ENCODE results near the gene AUTS2.

The AUTS2 gene

GRCh38 chr7:70554646-70555045 lies 956.4 kb downstream of the AUTS2 start:
- Histone ChIP-seq H3K9ac (ENCODE audit: low read length) (no peak overlapping the region), H3K27ac (ENCODE audit: low read depth, low read length, poor library complexity, severe bottlenecking) (no peak overlapping the region), H3F3A (ENCODE audit: insufficient read depth, low read length) (no peaks in the 10 kb centered on the region), H2AFZ (ENCODE audit: low read length) (no peak overlapping the region), H3K4me1 (ENCODE audit: insufficient read depth, low read length, severe bottlenecking) (peaks cover 14% of the 10 kb centered on the region), H3K4me3 (ENCODE audit: low read depth, low read length, poor library complexity, severe bottlenecking) (no peak overlapping the region), H3K4me2 (ENCODE audit: low read length) (no peak overlapping the region), H3K79me2 (ENCODE audit: insufficient read depth, low read length) (no peaks in the 10 kb centered on the region), H3K9me2 (ENCODE audit: low read depth, low read length) (no peaks in the 10 kb centered on the region), H3K9me3 (ENCODE audit: low read length) (peaks cover 9% of the 10 kb centered on the region; the same call in 1 of the 2 replicates), H3K36me3 (ENCODE audit: insufficient read depth, low read length) (peaks cover 17% of the 10 kb centered on the region), H3K27me3 (ENCODE audit: insufficient read depth, low read length) (no peaks in the 10 kb centered on the region), H4K20me1 (ENCODE audit: insufficient read depth, low read length) (no peaks in the 10 kb centered on the region)
- TF ChIP-seq EZH2 (IDR thresholded peaks at IDR 0.05; ENCODE audit: borderline replicate concordance, low read length), result no peak
- TF ChIP-seq, protein P1, sequence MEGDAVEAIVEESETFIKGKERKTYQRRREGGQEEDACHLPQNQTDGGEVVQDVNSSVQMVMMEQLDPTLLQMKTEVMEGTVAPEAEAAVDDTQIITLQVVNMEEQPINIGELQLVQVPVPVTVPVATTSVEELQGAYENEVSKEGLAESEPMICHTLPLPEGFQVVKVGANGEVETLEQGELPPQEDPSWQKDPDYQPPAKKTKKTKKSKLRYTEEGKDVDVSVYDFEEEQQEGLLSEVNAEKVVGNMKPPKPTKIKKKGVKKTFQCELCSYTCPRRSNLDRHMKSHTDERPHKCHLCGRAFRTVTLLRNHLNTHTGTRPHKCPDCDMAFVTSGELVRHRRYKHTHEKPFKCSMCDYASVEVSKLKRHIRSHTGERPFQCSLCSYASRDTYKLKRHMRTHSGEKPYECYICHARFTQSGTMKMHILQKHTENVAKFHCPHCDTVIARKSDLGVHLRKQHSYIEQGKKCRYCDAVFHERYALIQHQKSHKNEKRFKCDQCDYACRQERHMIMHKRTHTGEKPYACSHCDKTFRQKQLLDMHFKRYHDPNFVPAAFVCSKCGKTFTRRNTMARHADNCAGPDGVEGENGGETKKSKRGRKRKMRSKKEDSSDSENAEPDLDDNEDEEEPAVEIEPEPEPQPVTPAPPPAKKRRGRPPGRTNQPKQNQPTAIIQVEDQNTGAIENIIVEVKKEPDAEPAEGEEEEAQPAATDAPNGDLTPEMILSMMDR (IDR thresholded peaks at IDR 0.05; ENCODE audit: low read length), result no peak

DNA sequence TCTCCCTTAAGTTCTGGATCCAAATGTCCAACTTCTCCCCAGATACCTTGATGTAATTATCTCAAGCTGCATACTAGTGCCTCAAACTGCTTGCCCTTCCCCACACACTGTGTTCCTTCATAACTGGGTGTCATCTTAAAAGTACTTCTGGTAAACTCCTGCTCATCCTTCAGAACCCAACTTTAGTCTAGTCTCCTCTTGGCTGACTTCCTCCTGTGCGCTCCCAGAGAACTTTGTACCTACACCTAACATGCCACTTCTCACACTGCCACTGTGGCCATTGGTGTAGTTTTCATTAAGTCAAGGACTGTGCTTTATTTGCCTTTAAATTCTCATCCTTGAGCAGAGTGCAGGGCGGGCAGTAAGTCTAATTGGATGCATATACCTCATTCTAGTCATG lies 958.5 kb downstream of the AUTS2 start:
- no peaks in the 10 kb centered on the region for H3K27me3 ChIP-seq (ENCODE audit: insufficient read depth, low read length)
- H3K9ac ChIP-seq (ENCODE audit: low read length), result no peak overlapping the region
- no peak overlapping the region for H3K4me3 ChIP-seq (ENCODE audit: low read depth, low read length, poor library complexity, severe bottlenecking)
- no peak overlapping the region for H2AFZ ChIP-seq (ENCODE audit: low read length)
- no peak overlapping the region for H3K27ac ChIP-seq (ENCODE audit: low read depth, low read length, poor library complexity, severe bottlenecking)
- H3K79me2 ChIP-seq (ENCODE audit: insufficient read depth, low read length), result no peaks in the 10 kb centered on the region
- peaks cover 13% of the 10 kb centered on the region for H3K4me1 ChIP-seq (ENCODE audit: insufficient read depth, low read length, severe bottlenecking)
- H3K9me2 ChIP-seq (ENCODE audit: low read depth, low read length), result no peaks in the 10 kb centered on the region
- no peaks in the 10 kb centered on the region for H3F3A ChIP-seq (ENCODE audit: insufficient read depth, low read length)
- no peaks in the 10 kb centered on the region for H4K20me1 ChIP-seq (ENCODE audit: insufficient read depth, low read length)
- peaks cover 17% of the 10 kb centered on the region for H3K36me3 ChIP-seq (ENCODE audit: insufficient read depth, low read length)
- peaks cover 14% of the 10 kb centered on the region; the same call in 1 of the 2 replicates for H3K9me3 ChIP-seq (ENCODE audit: low read length)
- H3K4me2 ChIP-seq (ENCODE audit: low read length), result no peak overlapping the region
- TF ChIP-seq, protein P1 (IDR thresholded peaks at IDR 0.05; ENCODE audit: low read length), result no peak
- no peak for TF ChIP-seq EZH2 (IDR thresholded peaks at IDR 0.05; ENCODE audit: borderline replicate concordance, low read length)

- no peaks in the 10 kb centered on the region for H3K27me3 ChIP-seq (ENCODE audit: insufficient read depth, low read length)
- TF ChIP-seq, protein P1 (IDR thresholded peaks at IDR 0.05; ENCODE audit: low read length), result no peak
- no peak for TF ChIP-seq EZH2 (IDR thresholded peaks at IDR 0.05; ENCODE audit: borderline replicate concordance, low read length)
- peaks cover 14% of the 10 kb centered on the region; the same call in 1 of the 2 replicates for H3K9me3 ChIP-seq (ENCODE audit: low read length)
These were observed 959.1 kb downstream of the AUTS2 start for GRCh38 chr7:70557338-70557737.

More at GRCh38 chr7:70557338-70557737, 959.1 kb downstream of the AUTS2 start:
- Histone ChIP-seq H4K20me1 (ENCODE audit: insufficient read depth, low read length) (no peaks in the 10 kb centered on the region), H3K4me3 (ENCODE audit: low read depth, low read length, poor library complexity, severe bottlenecking) (no peak overlapping the region), H2AFZ (ENCODE audit: low read length) (no peak overlapping the region), H3F3A (ENCODE audit: insufficient read depth, low read length) (no peaks in the 10 kb centered on the region), H3K27ac (ENCODE audit: low read depth, low read length, poor library complexity, severe bottlenecking) (no peak overlapping the region), H3K4me1 (ENCODE audit: insufficient read depth, low read length, severe bottlenecking) (peaks cover 7% of the 10 kb centered on the region), H3K36me3 (ENCODE audit: insufficient read depth, low read length) (peaks cover 17% of the 10 kb centered on the region), H3K9ac (ENCODE audit: low read length) (no peak overlapping the region), H3K79me2 (ENCODE audit: insufficient read depth, low read length) (no peaks in the 10 kb centered on the region), H3K4me2 (ENCODE audit: low read length) (no peak overlapping the region), H3K9me2 (ENCODE audit: low read depth, low read length) (no peaks in the 10 kb centered on the region)

Measured in OCI-LY1 (cell line).